IPS DF 6.9 (cell line): ENCODE data around the gene TNFSF12.
A peak's percentile ranks its signal among the peaks of the same experiment; 100 is the strongest.

Experiments used
- DNase-seq: peaks from one replicate; pipeline ENCODE4 v3.0.0-alpha.2; 2013; ENCODE audit warnings: low read depth, low spot score
- H3K27ac ChIP-seq: one replicate; pipeline ENCODE4 v1.5.1; 2013; ENCODE audit warnings: low read length, control low read depth
- H3K27me3 ChIP-seq: 2 replicates; pipeline ENCODE4 v1.6.1; 2013; ENCODE audit warnings: mild to moderate bottlenecking, low read length; ENCODE audit not compliant: control insufficient read depth, insufficient read depth
- H3K36me3 ChIP-seq: 2 replicates; pipeline ENCODE4 v1.6.1; 2013; ENCODE audit warnings: low read length; ENCODE audit not compliant: control insufficient read depth, insufficient read depth
- H3K4me1 ChIP-seq: 2 replicates; pipeline ENCODE4 v1.6.1; 2013; ENCODE audit warnings: low read length; ENCODE audit not compliant: control insufficient read depth, insufficient read depth
- H3K4me3 ChIP-seq: 2 replicates; pipeline ENCODE4 v1.5.1; 2013; ENCODE audit warnings: mild to moderate bottlenecking, low read length
- H3K9me3 ChIP-seq: 2 replicates; pipeline ENCODE4 v1.6.1; 2013; ENCODE audit warnings: low read length, inconsistent platforms; ENCODE audit not compliant: control insufficient read depth, insufficient read depth
- WGBS: extraction: QIAGEN DNeasy Blood & Tissue Kit; methylation state at CpG from one replicate; pipeline ENCODE4 v1.1.7; 2013; ENCODE audit warnings: mixed read lengths, missing lambda C conversion rate; ENCODE audit not compliant: insufficient read length, insufficient coverage; 5-methylcytosine and 5-hydroxymethylcytosine counted together

Gene TNFSF12

GRCh38 chr17:7577327-7578199 is 28.7 kb downstream of the TNFSF12 start:
- no peak for DNase-seq
- Histone ChIP-seq H3K4me3 (no peak overlapping the region), H3K36me3 (peaks cover 39% of the 10 kb centered on the region), H3K4me1 (peaks cover 3% of the 10 kb centered on the region), H3K27ac (no peak overlapping the region), H3K27me3 (no peaks in the 10 kb centered on the region), H3K9me3 (no peaks in the 10 kb centered on the region)
- WGBS: no CpG with 5 or more reads among the region's 17 CpGs

DNA sequence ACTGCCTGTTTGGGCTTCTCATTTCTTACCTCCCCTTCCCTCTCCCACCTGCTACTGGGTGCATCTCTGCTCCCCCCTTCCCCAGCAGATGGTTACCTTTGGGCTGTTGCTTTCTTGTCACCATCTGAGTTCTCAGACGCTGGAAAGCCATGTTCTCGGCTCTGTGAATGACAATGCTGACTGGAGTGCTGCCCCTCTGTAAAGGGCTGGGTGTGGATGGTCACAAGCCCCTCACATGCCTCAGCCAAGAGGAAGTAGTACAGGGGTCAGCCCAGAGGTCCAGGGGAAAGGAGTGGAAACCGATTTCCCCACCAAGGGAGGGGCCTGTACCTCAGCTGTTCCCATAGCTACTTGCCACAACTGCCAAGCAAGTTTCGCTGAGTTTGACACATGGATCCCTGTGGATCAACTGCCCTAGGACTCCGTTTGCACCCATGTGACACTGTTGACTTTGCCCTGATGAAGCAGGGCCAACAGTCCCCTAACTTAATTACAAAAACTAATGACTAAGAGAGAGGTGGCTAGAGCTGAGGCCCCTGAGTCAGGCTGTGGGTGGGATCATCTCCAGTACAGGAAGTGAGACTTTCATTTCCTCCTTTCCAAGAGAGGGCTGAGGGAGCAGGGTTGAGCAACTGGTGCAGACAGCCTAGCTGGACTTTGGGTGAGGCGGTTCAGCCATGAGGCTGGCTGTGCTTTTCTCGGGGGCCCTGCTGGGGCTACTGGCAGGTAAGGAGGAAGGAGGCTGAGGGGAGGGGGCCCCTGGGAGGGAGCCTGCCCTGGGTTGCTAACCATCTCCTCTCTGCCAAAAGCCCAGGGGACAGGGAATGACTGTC is 30.4 kb downstream of the TNFSF12 start, which contains the start of gene CD68:
TSS of gene CD68 (plus strand) at position 638 of the 833 bp plus-strand sequence. CDS start at position 678, 40 bp downstream.
- WGBS: no CpG with 5 or more reads among the region's 7 CpGs
- no peak within 1 kb of the TSS for H3K4me3 ChIP-seq
- H3K27me3 ChIP-seq: no peaks in the 10 kb centered on the region
- no peak for DNase-seq
- H3K27ac ChIP-seq: no peak within 1 kb of the TSS
- peaks cover 36% of the 10 kb centered on the region for H3K36me3 ChIP-seq
- no peaks in the 10 kb centered on the region for H3K9me3 ChIP-seq
- H3K4me1 ChIP-seq: peaks cover 5% of the 10 kb centered on the region

DNA sequence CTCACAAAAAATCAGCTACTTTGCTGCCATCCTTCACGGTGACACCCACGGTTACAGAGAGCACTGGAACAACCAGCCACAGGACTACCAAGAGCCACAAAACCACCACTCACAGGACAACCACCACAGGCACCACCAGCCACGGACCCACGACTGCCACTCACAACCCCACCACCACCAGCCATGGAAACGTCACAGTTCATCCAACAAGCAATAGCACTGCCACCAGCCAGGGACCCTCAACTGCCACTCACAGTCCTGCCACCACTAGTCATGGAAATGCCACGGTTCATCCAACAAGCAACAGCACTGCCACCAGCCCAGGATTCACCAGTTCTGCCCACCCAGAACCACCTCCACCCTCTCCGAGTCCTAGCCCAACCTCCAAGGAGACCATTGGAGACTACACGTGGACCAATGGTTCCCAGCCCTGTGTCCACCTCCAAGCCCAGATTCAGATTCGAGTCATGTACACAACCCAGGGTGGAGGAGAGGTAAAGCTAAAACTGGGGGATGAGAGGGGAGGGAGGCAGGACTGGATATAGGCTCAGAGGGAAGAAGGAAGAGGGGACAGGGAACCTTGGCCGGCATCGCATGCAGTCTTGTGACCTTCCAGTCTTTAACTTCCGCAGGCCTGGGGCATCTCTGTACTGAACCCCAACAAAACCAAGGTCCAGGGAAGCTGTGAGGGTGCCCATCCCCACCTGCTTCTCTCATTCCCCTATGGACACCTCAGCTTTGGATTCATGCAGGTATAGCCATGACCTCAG is 31.2 kb downstream of the TNFSF12 start:
- Histone ChIP-seq H3K27me3 (no peaks in the 10 kb centered on the region), H3K36me3 (peaks cover 28% of the 10 kb centered on the region), H3K9me3 (no peaks in the 10 kb centered on the region), H3K4me1 (peaks cover 5% of the 10 kb centered on the region), H3K4me3 (no peak overlapping the region), H3K27ac (no peak overlapping the region)
- no CpG with 5 or more reads among the region's 12 CpGs for WGBS
- no peak for DNase-seq

- no peak overlapping the region for H3K4me3 ChIP-seq
- H3K4me1 ChIP-seq: peaks cover 5% of the 10 kb centered on the region
- no CpG with 5 or more reads among the region's 23 CpGs for WGBS
- H3K9me3 ChIP-seq: no peaks in the 10 kb centered on the region
- H3K36me3 ChIP-seq: peaks cover 20% of the 10 kb centered on the region
- no peaks in the 10 kb centered on the region for H3K27me3 ChIP-seq
- no peak for DNase-seq
- no peak overlapping the region for H3K27ac ChIP-seq
Observed at GRCh38 chr17:7580604-7581575, 32.0 kb downstream of the TNFSF12 start.

DNA sequence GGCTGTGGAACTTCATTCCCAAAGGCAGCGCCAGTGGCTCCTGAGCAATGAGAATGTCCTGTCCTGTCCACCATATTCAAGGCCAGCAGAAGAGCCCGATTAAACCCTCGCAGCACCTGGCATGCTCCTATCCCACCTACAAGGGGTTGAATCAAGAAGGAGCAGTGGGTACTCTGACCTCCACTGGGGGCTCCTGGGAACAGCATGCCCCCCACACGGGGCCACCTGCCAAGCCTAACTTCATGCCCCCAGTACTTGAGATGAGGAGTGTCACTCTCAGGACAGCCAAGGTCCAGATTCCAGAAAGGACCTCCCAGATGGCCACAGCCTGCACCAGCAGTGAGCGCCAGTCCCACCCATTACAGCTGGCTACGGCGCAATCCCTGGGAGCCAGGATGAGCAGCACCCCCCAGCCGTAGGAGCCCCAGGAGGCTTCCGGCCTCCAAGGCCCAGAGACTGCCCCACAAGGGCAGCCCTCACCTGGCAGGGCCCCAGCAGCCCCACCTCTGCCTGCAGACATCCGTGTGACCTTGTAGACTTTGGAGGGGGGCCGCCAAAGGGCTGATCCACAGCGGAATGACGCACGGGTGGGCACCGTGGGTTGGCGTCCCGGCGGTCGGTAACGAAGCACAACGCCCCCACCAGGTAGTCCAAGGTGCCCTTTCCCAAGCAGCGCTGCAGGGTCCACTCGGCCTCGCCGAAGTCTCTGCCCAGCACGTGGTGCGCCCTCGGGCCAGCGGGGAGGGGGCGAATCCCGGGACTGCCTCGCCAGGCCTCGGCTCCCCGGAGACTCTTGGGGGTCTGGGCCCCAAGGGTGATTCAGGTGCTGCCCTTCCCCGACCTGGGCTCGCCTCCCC is 33.8 kb downstream of the TNFSF12 start:
- H3K4me1 ChIP-seq: peaks cover 5% of the 10 kb centered on the region
- no CpG with 5 or more reads among the region's 36 CpGs for whole genome bisulfite sequencing
- no peak overlapping the region for H3K27ac ChIP-seq
- no peaks in the 10 kb centered on the region for H3K27me3 ChIP-seq
- H3K36me3 ChIP-seq: peaks cover 6% of the 10 kb centered on the region; the same call in 1 of the 2 replicates
- H3K9me3 ChIP-seq: no peaks in the 10 kb centered on the region
- no peak overlapping the region; the same call in 1 of the 2 replicates for H3K4me3 ChIP-seq
- no peak for DNase-seq

GRCh38 chr17:7583253-7584109 is 34.6 kb downstream of the TNFSF12 start, which contains the start of gene MPDU1:
Gene MPDU1, plus strand, starts transcription at chr17:7583852. Its CDS starts 11 bp downstream, at chr17:7583863.
- H3K4me1 ChIP-seq: peaks cover 6% of the 10 kb centered on the region
- no peaks in the 10 kb centered on the region; the same call in 1 of the 2 replicates for H3K36me3 ChIP-seq
- H3K4me3 ChIP-seq: peak within 1 kb of the TSS; percentile 90; the same call in 1 of the 2 replicates
- peak; percentile 82 for DNase-seq
- H3K27ac ChIP-seq: no peak within 1 kb of the TSS
- H3K9me3 ChIP-seq: no peaks in the 10 kb centered on the region
- H3K27me3 ChIP-seq: no peaks in the 10 kb centered on the region
- no CpG with 5 or more reads among the region's 69 CpGs for WGBS

DNA sequence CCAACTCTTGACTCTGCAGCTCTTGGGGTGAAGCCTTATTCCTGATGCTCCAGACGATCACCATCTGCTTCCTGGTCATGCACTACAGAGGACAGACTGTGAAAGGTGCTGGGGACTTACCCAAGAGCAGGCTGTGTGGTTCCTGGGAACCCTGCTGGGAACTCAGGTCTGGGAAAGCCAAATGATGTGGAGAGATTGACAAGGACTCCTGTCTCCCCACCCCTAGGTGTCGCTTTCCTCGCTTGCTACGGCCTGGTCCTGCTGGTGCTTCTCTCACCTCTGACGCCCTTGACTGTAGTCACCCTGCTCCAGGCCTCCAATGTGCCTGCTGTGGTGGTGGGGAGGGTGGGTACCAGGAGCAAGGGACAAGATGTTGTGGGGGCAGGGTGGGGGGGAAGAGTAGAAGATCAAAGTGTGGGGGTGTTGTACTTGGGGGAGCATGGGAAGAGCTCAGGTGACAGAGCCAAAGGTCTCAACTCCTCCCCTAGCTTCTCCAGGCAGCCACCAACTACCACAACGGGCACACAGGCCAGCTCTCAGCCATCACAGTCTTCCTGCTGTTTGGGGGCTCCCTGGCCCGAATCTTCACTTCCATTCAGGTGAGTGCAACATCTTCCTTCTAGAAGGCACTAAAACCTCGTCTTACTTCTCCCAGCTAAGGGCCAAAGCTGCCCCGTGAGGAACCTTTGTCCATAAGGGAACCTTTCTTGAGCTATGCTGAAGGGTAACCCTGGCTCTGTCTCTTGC is 38.0 kb downstream of the TNFSF12 start:
- no CpG with 5 or more reads among the region's 9 CpGs for WGBS
- Histone ChIP-seq H3K36me3 (no peaks in the 10 kb centered on the region; the same call in 1 of the 2 replicates), H3K27me3 (no peaks in the 10 kb centered on the region), H3K9me3 (no peaks in the 10 kb centered on the region), H3K4me3 (no peak overlapping the region), H3K4me1 (peaks cover 7% of the 10 kb centered on the region; the same call in 1 of the 2 replicates), H3K27ac (no peak overlapping the region)
- no peak for DNase-seq
